Loucy (cell line): ENCODE measurements around the gene USP53.

ENCODE experiments used
- EZH2phosphoT487 ChIP-seq: fragments of 200-600 bp; IDR thresholded peaks from 2 replicates; pipeline ENCODE4 v1.6.1; 2018; ENCODE audit warnings: antibody characterized with exemption, mild to moderate bottlenecking, moderate library complexity, borderline replicate concordance
- TF ChIP-seq, protein P1 (sequence below): fragments of 200-600 bp; sonication (generic); conservative IDR thresholded peaks from 2 replicates; pipeline ENCODE4 v1.5.1; 2014; ENCODE audit warnings: mild to moderate bottlenecking, antibody characterized with exemption, low read length

DNA sequence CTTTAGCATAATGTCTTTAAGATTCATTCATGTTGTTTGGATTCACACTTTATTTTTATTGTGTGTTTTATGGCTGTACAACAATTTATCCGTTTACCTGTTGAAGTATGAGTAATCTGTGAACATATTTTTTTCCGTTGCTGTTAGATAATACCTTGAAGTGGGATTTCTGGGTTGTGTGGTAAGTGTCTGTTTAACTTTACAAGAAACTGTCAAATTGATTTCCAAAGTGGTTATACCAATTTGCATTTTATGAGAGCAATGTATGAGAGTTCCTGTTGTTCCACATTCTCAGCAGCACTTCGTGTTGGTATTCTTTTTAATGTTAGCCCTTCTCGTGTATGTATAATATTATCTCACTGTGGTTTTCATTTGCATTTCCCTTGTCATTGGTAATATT is 53.6 kb downstream of the USP53 start:
- TF ChIP-seq, protein P1, sequence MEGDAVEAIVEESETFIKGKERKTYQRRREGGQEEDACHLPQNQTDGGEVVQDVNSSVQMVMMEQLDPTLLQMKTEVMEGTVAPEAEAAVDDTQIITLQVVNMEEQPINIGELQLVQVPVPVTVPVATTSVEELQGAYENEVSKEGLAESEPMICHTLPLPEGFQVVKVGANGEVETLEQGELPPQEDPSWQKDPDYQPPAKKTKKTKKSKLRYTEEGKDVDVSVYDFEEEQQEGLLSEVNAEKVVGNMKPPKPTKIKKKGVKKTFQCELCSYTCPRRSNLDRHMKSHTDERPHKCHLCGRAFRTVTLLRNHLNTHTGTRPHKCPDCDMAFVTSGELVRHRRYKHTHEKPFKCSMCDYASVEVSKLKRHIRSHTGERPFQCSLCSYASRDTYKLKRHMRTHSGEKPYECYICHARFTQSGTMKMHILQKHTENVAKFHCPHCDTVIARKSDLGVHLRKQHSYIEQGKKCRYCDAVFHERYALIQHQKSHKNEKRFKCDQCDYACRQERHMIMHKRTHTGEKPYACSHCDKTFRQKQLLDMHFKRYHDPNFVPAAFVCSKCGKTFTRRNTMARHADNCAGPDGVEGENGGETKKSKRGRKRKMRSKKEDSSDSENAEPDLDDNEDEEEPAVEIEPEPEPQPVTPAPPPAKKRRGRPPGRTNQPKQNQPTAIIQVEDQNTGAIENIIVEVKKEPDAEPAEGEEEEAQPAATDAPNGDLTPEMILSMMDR: no peak
- no peak for TF ChIP-seq EZH2phosphoT487
